Measurements from ENCODE around the gene PHF1.

DNA sequence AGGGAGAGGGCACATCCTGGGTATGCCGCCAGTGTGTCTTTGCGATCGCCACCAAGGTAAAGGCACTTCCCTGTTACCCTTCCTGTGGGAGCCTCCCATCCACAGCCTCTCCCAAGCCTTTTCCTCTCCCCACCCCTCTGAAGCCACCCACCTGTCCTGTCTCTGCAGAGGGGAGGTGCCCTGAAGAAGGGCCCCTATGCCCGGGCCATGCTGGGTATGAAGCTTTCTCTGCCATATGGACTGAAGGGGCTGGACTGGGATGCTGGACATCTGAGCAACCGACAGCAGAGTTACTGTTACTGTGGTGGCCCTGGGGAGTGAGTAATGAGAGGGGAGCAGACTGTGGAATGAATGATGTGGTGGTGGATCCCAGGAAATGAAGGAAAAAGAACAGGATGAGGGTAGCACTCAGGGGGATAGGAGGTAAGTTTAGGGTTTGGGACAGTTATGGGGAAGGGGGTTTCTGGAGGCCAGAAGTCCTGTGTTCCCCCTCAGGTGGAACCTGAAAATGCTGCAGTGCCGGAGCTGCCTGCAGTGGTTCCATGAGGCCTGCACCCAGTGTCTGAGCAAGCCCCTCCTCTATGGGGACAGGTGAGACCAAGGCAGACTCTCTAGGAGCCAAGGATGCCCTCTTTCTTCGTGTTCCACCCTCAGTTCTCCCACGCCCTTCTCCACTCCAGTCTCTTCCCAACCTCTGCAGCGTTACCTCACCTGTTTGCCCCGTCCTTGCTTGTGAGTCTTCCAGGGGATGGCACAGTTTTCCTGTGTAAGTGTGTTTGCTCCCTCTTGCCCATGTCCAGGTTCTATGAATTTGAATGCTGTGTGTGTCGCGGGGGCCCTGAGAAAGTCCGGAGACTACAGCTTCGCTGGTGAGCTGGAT, 2.7 kb downstream of the PHF1 start:
- TF ChIP-seq ZNF10 (tag by site-specific recombination; IDR thresholded peaks at IDR 0.05) (no peak), SP2 (tag by site-specific recombination; IDR thresholded peaks at IDR 0.05) (no peak), ZNF292 (tag by site-specific recombination; IDR thresholded peaks at IDR 0.05; ENCODE audit: borderline replicate concordance, low read depth) (no peak), TRIM28 (IDR thresholded peaks at IDR 0.05; ENCODE audit: borderline replicate concordance, low read length) (no peak), ZSCAN30 (tag by site-specific recombination; IDR thresholded peaks at IDR 0.05) (no peak)
- TF ChIP-seq, protein P1, sequence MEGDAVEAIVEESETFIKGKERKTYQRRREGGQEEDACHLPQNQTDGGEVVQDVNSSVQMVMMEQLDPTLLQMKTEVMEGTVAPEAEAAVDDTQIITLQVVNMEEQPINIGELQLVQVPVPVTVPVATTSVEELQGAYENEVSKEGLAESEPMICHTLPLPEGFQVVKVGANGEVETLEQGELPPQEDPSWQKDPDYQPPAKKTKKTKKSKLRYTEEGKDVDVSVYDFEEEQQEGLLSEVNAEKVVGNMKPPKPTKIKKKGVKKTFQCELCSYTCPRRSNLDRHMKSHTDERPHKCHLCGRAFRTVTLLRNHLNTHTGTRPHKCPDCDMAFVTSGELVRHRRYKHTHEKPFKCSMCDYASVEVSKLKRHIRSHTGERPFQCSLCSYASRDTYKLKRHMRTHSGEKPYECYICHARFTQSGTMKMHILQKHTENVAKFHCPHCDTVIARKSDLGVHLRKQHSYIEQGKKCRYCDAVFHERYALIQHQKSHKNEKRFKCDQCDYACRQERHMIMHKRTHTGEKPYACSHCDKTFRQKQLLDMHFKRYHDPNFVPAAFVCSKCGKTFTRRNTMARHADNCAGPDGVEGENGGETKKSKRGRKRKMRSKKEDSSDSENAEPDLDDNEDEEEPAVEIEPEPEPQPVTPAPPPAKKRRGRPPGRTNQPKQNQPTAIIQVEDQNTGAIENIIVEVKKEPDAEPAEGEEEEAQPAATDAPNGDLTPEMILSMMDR (tag by site-specific recombination; IDR thresholded peaks at IDR 0.05) = no peak
- TF ChIP-seq, protein P2, sequence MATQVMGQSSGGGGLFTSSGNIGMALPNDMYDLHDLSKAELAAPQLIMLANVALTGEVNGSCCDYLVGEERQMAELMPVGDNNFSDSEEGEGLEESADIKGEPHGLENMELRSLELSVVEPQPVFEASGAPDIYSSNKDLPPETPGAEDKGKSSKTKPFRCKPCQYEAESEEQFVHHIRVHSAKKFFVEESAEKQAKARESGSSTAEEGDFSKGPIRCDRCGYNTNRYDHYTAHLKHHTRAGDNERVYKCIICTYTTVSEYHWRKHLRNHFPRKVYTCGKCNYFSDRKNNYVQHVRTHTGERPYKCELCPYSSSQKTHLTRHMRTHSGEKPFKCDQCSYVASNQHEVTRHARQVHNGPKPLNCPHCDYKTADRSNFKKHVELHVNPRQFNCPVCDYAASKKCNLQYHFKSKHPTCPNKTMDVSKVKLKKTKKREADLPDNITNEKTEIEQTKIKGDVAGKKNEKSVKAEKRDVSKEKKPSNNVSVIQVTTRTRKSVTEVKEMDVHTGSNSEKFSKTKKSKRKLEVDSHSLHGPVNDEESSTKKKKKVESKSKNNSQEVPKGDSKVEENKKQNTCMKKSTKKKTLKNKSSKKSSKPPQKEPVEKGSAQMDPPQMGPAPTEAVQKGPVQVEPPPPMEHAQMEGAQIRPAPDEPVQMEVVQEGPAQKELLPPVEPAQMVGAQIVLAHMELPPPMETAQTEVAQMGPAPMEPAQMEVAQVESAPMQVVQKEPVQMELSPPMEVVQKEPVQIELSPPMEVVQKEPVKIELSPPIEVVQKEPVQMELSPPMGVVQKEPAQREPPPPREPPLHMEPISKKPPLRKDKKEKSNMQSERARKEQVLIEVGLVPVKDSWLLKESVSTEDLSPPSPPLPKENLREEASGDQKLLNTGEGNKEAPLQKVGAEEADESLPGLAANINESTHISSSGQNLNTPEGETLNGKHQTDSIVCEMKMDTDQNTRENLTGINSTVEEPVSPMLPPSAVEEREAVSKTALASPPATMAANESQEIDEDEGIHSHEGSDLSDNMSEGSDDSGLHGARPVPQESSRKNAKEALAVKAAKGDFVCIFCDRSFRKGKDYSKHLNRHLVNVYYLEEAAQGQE (tag by site-specific recombination; IDR thresholded peaks at IDR 0.05) = no peak
